GM12878 (cell line): ENCODE measurements around the gene GALR3. TPM values are rescaled to one million over a fixed set of nuclear protein-coding genes. Genes with fewer than 3 reads are reported as not detected.

Experiments
- ATAC-seq: fragments of 200-7000 bp; cut with Tn5 transposase; 3 replicates; pipeline ENCODE4 v1.9.1; 2020; ENCODE audit warnings: mild to moderate bottlenecking, moderate library complexity
- BruUV-seq: library from RNA; stranded (reverse); fragments of 400-500 nt; replicated peaks from 2 replicates; lab custom pipeline; 2021; lab: Mats Ljungman, UMichigan
- CTCF ChIA-PET: fragments of 300-600 bp; sonication (Branson Sonifier 250); formaldehyde crosslinking; extraction: SDS; loops from one replicate; lab custom pipeline; 2021; ENCODE audit warnings: inconsistent platforms; lab: Yijun Ruan, JAX
- POLR2A ChIA-PET: fragments of 350-600 bp; formaldehyde crosslinking; extraction: SDS; loops from one replicate; lab custom pipeline; 2021; ENCODE audit warnings: inconsistent platforms; lab: Charles Lee
- RAD21 ChIA-PET: fragments of 300-600 bp; sonication (Branson Sonifier 250); formaldehyde crosslinking; loops from one replicate; lab custom pipeline; 2023; ENCODE audit warnings: antibody characterized with exemption; ENCODE audit not compliant: unreplicated experiment; lab: Charles Lee
- SMC1A ChIA-PET: fragments of 300-600 bp; sonication (Branson Sonifier 250); formaldehyde crosslinking; loops from one replicate; lab custom pipeline; 2023; ENCODE audit not compliant: unreplicated experiment, uncharacterized antibody; lab: Charles Lee
- DNase-seq: peaks from one replicate; pipeline ENCODE4 v3.0.0-alpha.2; 2011; ENCODE audit warnings: low read depth, low spot score
- FAIRE-seq: peaks from 3 replicates; lab custom pipeline; 2011; peaks lifted over from hg19 to GRCh38; lab: Jason Lieb, UNC
- H2AFZ ChIP-seq: 2 replicates; pipeline ENCODE4 v1.6.0; 2011; ENCODE audit warnings: low read depth, low read length, control low read depth; ENCODE audit not compliant: control insufficient read depth
- H3K27ac ChIP-seq: 2 replicates; pipeline ENCODE4 v1.5.1; 2011; ENCODE audit warnings: control low read depth; ENCODE audit not compliant: control insufficient read depth, insufficient read depth
- H3K27me3 ChIP-seq, 2 experiments: replicated peaks in 1 of 2; 2 replicates each; pipeline versions ENCODE4 v1.6.0 to v1.6.1; 2011; ENCODE audit warnings: low read length in 1 of 2; ENCODE audit not compliant: control insufficient read depth in 2 of 2, insufficient read depth in 2 of 2
- H3K36me3 ChIP-seq, 2 experiments: 2 replicates each; pipeline ENCODE4 v1.5.1; 2011; ENCODE audit warnings: low read length in 1 of 2; ENCODE audit not compliant: control insufficient read depth in 2 of 2, insufficient read depth in 2 of 2
- H3K4me1 ChIP-seq: 2 replicates; pipeline ENCODE4 v1.6.1; 2011; ENCODE audit warnings: mild to moderate bottlenecking, low read length, moderate library complexity, mixed read lengths; ENCODE audit not compliant: control insufficient read depth, insufficient read depth
- H3K4me2 ChIP-seq: 2 replicates; pipeline ENCODE4 v1.6.0; 2011; ENCODE audit warnings: control low read depth; ENCODE audit not compliant: control insufficient read depth, insufficient read depth
- H3K4me3 ChIP-seq: fragments of 200-600 bp; sonication (generic); 2 replicates; pipeline ENCODE4 v1.5.1; 2016
- H3K79me2 ChIP-seq: 2 replicates; pipeline ENCODE4 v1.6.0; 2011; ENCODE audit warnings: low read length; ENCODE audit not compliant: control insufficient read depth, insufficient read depth
- H3K9ac ChIP-seq: 2 replicates; pipeline ENCODE4 v1.8.0; 2011; ENCODE audit warnings: low read length, control low read depth, mixed read lengths; ENCODE audit not compliant: control insufficient read depth, insufficient read depth
- H3K9me3 ChIP-seq: replicated peaks from 3 replicates; pipeline ENCODE4 v1.5.1; 2011; ENCODE audit warnings: mild to moderate bottlenecking, low read length; ENCODE audit not compliant: control insufficient read depth, insufficient read depth
- H4K20me1 ChIP-seq: 2 replicates; pipeline ENCODE4 v1.6.0; 2011; ENCODE audit not compliant: control insufficient read depth, insufficient read depth
- ASH2L ChIP-seq: fragments of 300-600, 200-600 bp; sonication (generic); IDR thresholded peaks from 2 replicates; pipeline ENCODE4 v1.6.1; 2017; ENCODE audit warnings: low read depth, mild to moderate bottlenecking, borderline replicate concordance
- BCLAF1 ChIP-seq: fragments of 450-650 bp; IDR thresholded peaks from 2 replicates; pipeline ENCODE4 v1.6.1; 2017; ENCODE audit warnings: antibody characterized with exemption, mild to moderate bottlenecking, moderate library complexity
- EED ChIP-seq: sonication (generic); IDR thresholded peaks from 2 replicates; pipeline ENCODE4 v1.6.1; 2016; ENCODE audit warnings: antibody characterized with exemption, low read depth
- HDAC2 ChIP-seq: fragments of 200-600 bp; sonication (generic); IDR thresholded peaks from 2 replicates; pipeline ENCODE4 v1.6.1; 2017
- NR2F1 ChIP-seq: fragments of 450-650 bp; conservative IDR thresholded peaks from 2 replicates; pipeline ENCODE4 v1.6.1; 2017; ENCODE audit warnings: mild to moderate bottlenecking
- YY1 ChIP-seq: IDR thresholded peaks from 2 replicates; pipeline ENCODE4 v1.6.1; 2011; ENCODE audit warnings: low read depth, mild to moderate bottlenecking, low read length
- ZNF217 ChIP-seq: fragments of 450-650 bp; IDR thresholded peaks from 2 replicates; pipeline ENCODE4 v1.6.1; 2017; ENCODE audit warnings: antibody characterized with exemption, mild to moderate bottlenecking
- ZNF24 ChIP-seq: fragments of 450-650 bp; IDR thresholded peaks from 2 replicates; pipeline ENCODE4 v1.6.1; 2017; ENCODE audit warnings: antibody characterized with exemption, mild to moderate bottlenecking
- ZNF687 ChIP-seq: fragments of 450-650 bp; IDR thresholded peaks from 2 replicates; pipeline ENCODE4 v1.6.1; 2017; ENCODE audit warnings: mild to moderate bottlenecking, moderate library complexity
- WGBS: methylation state at CpG from one replicate; pipeline ENCODE4 v1.1.6; 2016; ENCODE audit warnings: low lambda C conversion rate; ENCODE audit not compliant: insufficient replicate concordance, insufficient coverage; ENCODE audit errors: missing lambda C conversion rate; 5-methylcytosine and 5-hydroxymethylcytosine counted together
- in situ Hi-C: fragments of 300-500 bp; cut with MboI; formaldehyde crosslinking; loops from 9 replicates; pipeline ENCODE4 v1.14.3; 2018; ENCODE audit warnings: mixed read lengths
- intact Hi-C: fragments of 100-400 bp; cut with micrococcal nuclease; formaldehyde crosslinking; loops from one replicate; pipeline ENCODE4 v1.14.2; 2022; ENCODE audit not compliant: unreplicated experiment
- polyA plus RNA-seq, 11 experiments: library from polyadenylated mRNA; depleted of rRNA in 4 of 11; unstranded in 6 of 11; stranded (reverse) in 5 of 11; fragments of >200 nt; fragmentation: Nextera tagmentation in 4 of 11; fragmentation: Illumina TruSeq in 1 of 11; extraction: Ambion mirVana in 4 of 11; extraction: Trizol in 1 of 11; gene quantifications; 1 replicate in 1 of 11; 2 replicates in 10 of 11; pipeline versions ENCODE4 v1.2.1 to v1.2.3, GENCODE V29; 2011 to 2016; ENCODE audit warnings: inconsistent platforms in 2 of 11, missing spikeins in 2 of 11, low read depth in 1 of 11
- total RNA-seq, 4 experiments: library from RNA; depleted of rRNA in 3 of 4; stranded (reverse); fragments of >200 nt in 3 of 4; fragmentation: Illumina TruSeq in 1 of 4; extraction: Trizol in 1 of 4; gene quantifications; 2 replicates each; pipeline versions ENCODE4 v1.2.1 to v1.2.3, GENCODE V29; 2013 to 2021

The GALR3 gene
- total and polyA plus RNA-seq, 10 of the 15 experiments (the other 5 are each of a cell fraction or from before 2014, with no cell fraction given) = not detected

DNA sequence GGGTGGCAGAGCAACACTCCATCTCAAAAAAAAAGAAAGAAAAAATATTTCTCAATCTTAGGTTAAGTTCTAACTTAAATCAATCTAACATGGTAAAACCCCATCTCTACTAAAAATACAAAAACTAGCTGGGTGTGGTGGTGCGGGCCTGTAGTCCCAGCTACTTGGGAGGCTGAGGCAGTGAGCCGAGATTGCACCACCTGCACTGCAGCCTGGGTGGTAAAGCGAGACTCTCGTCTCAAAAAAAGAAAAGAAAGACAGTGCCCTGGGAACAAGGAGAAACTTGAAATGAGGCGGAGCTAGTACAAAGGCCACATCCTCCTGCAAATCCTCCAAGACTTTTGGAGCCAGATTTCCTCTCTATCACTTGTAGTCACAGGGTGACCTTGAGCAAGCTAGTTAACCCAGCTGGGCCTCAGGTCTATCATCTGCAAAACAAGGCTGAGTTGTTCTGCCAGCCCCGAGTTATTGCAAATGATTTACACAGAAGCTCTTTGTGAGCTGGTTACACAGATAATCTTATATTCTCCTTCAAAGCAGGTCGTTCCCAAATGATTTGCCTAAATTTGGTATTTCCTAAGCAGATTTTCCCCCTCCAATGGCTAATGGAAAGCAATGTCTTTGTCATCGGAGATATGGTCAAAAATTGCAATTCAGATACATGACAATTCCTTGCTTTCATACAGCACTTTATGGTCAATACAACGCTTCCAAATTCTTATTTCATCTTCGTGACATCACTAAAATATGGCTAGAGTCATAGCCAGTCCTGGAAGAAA, 19.0 kb downstream of the GALR3 start (continued):
- TF ChIP-seq ZNF687 = no peak

GRCh38 chr22:37843741-37844089, 20.5 kb downstream of the GALR3 start:
- in situ Hi-C loops = no loop called here
- ChIA-PET RAD21 (interaction anchor here (0.7 to 1.5 kb wide), 5 partner anchors 9 to 182 kb away, joined by 3 to 5 read pairs (median 3); partner anchors contain the start of genes C22orf23 and POLR2F), POLR2A (interaction anchor here (0.6 to 1.7 kb wide), 12 partner anchors 9 to 862 kb away, joined by 3 to 7 read pairs (median 4); partner anchors contain the start of genes C22orf23, GCAT, GGA1 and GTPBP1), CTCF (interaction anchor here (0.6 to 4.6 kb wide), 6 partner anchors 8 to 201 kb away, joined by 4 to 32 read pairs (median 6); no protein-coding TSS in a partner anchor), SMC1A (interaction anchor here (0.9 to 1.4 kb wide), 2 partner anchors 9 to 63 kb away, joined by 3 to 4 read pairs; no protein-coding TSS in a partner anchor)
- 3% methylated on average over 35 of the region's 46 CpGs for WGBS
- no peak for FAIRE-seq
- Histone ChIP-seq H4K20me1 (no peaks in the 10 kb centered on the region), H3K9me3 (peaks cover 2% of the 10 kb centered on the region; the same call in 2 of the 3 replicates), H3K36me3 (no peaks in the 10 kb centered on the region; a peak in 2 of 4 replicates), H3K4me3 (peak overlapping the region; percentile 86), H3K4me1 (peaks cover 8% of the 10 kb centered on the region; the same call in 1 of the 2 replicates), H2AFZ (peak overlapping the region; percentile 85), H3K79me2 (peaks cover 28% of the 10 kb centered on the region), H3K9ac (peak overlapping the region; percentile 77), H3K27me3 (no peaks in the 10 kb centered on the region), H3K27ac (peak overlapping the region; percentile 51), H3K4me2 (peak overlapping the region; percentile 72)
- peak; percentile 67 for ATAC-seq
- intact Hi-C loops = loop anchor here (10.0 kb wide), 1 partner anchor 911 kb away; the partner anchor contains the start of gene SUN2
- no peak for DNase-seq
- no TSS peak for BruUV-seq
- no peak for TF ChIP-seq ASH2L
- TF ChIP-seq NR2F1 = peak; percentile 72
- TF ChIP-seq ZNF24 = 0 out of 2 replicates have a peak, but pooled peaks have one; percentile 46
- TF ChIP-seq ZNF217 = peak; percentile 78; the same call in 1 of the 2 replicates
- 0 out of 2 replicates have a peak, but pooled peaks have one; percentile 30 for TF ChIP-seq YY1
- TF ChIP-seq HDAC2 = 0 out of 2 replicates have a peak, but pooled peaks have one; percentile 67
- TF ChIP-seq BCLAF1 = 0 out of 2 replicates have a peak, but pooled peaks have one; percentile 62
- TF ChIP-seq EED = no peak
